ENCODE measurements around the gene AGPAT2.

DNA sequence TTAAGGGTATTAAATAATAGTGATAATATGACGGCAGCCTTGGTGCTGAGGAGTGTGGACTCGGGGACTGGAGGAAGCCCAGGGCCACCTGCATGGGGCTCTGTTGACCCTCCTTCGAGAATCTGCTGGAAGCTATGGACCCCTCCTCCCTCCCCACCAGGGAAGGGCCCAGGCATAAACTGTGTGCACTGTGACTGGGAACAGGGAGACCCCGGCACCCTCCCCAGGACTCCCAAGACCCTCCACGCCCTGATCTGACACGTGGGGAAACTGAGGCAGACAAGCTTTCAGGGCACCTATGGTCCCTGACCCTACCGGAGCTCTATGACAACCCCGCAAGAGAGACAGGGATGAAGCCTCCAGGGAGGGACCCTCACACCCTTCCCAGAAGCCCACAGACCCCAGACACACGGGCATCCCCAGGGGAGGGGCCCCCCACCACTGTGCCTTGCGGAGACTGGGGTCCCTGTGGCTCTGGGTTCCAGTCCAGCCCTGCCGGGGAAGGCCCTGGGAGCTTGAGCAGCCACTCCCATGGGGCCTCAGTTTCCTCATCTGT lies 31.0 kb downstream of the AGPAT2 start:
- TF ChIP-seq POLR2A (IDR thresholded peaks at IDR 0.05; ENCODE audit: low read depth, low read length) (no peak), TAF1 (IDR thresholded peaks at IDR 0.05; ENCODE audit: low read depth, low read length) (no peak), POLR2AphosphoS5 (IDR thresholded peaks at IDR 0.05; ENCODE audit: low read depth, low read length) (no peak), PAX5 (IDR thresholded peaks at IDR 0.05; ENCODE audit: insufficient read depth, low read length, severe bottlenecking) (no peak)
